ENCODE data around the gene A3GALT2.

Gene A3GALT2

DNA sequence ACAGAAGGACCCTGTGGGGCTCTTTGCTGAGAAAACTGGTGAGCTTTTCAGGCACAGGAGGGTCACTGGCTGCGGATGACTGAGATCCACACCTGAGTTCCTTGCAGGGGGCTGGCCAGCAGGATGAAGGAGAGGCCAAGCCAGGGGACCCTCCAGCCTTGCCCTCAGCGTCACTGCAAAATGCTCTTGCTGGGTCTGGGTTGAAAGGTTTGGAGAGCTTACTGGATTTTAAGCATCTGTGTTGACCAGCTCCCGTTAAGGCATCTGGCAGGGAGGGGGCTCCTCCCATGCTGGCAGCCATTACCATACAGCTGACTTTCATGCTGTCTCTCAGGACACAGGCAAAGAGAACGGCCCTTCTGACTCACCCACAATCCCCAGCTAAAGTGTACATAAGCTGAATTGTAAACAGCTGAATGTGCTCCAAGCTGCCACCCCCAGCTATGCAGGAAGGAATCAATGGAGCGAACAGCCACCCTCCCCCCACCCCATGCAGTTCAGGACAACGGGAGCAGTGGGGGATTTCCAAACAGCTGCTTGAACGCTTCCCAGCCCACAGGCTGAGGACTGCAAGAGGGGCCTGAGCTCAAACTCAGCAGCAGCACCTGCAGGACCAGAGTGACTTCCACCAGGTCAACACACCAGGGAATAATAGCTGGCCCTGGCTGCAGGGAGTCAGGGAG, 21.3 kb upstream of the A3GALT2 start (continued):
- TF ChIP-seq ZNF18 (tag by site-specific recombination; IDR thresholded peaks at IDR 0.05) (no peak), KLF1 (tag by site-specific recombination; IDR thresholded peaks at IDR 0.05) (peak; percentile 41; the same call in 1 of the 2 replicates), PATZ1 (tag by site-specific recombination; IDR thresholded peaks at IDR 0.05) (peak; percentile 41; the same call in 1 of the 2 replicates), SALL2 (tag by site-specific recombination; IDR thresholded peaks at IDR 0.05; ENCODE audit: borderline replicate concordance) (no peak), ZNF629 (tag by site-specific recombination; IDR thresholded peaks at IDR 0.05) (peak; percentile 65), KLF17 (tag by site-specific recombination; IDR thresholded peaks at IDR 0.05) (peak; percentile 90)
- TF ChIP-seq, protein P1, sequence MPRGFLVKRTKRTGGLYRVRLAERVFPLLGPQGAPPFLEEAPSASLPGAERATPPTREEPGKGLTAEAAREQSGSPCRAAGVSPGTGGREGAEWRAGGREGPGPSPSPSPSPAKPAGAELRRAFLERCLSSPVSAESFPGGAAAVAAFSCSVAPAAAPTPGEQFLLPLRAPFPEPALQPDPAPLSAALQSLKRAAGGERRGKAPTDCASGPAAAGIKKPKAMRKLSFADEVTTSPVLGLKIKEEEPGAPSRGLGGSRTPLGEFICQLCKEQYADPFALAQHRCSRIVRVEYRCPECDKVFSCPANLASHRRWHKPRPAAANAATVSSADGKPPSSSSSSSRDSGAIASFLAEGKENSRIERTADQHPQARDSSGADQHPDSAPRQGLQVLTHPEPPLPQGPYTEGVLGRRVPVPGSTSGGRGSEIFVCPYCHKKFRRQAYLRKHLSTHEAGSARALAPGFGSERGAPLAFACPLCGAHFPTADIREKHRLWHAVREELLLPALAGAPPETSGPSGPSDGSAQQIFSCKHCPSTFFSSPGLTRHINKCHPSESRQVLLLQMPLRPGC (tag by site-specific recombination; IDR thresholded peaks at IDR 0.05): 0 out of 2 replicates have a peak, but pooled peaks have one; percentile 31
- TF ChIP-seq, protein P2, sequence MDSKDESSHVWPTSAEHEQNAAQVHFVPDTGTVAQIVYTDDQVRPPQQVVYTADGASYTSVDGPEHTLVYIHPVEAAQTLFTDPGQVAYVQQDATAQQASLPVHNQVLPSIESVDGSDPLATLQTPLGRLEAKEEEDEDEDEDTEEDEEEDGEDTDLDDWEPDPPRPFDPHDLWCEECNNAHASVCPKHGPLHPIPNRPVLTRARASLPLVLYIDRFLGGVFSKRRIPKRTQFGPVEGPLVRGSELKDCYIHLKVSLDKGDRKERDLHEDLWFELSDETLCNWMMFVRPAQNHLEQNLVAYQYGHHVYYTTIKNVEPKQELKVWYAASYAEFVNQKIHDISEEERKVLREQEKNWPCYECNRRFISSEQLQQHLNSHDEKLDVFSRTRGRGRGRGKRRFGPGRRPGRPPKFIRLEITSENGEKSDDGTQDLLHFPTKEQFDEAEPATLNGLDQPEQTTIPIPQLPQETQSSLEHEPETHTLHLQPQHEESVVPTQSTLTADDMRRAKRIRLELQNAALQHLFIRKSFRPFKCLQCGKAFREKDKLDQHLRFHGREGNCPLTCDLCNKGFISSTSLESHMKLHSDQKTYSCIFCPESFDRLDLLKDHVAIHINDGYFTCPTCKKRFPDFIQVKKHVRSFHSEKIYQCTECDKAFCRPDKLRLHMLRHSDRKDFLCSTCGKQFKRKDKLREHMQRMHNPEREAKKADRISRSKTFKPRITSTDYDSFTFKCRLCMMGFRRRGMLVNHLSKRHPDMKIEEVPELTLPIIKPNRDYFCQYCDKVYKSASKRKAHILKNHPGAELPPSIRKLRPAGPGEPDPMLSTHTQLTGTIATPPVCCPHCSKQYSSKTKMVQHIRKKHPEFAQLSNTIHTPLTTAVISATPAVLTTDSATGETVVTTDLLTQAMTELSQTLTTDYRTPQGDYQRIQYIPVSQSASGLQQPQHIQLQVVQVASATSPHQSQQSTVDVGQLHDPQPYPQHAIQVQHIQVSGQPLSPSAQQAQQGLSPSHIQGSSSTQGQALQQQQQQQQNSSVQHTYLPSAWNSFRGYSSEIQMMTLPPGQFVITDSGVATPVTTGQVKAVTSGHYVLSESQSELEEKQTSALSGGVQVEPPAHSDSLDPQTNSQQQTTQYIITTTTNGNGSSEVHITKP (tag by site-specific recombination; IDR thresholded peaks at IDR 0.05): peak; percentile 42; the same call in 1 of the 2 replicates

GRCh38 chr1:33341190-33341589, 20.3 kb upstream of the A3GALT2 start:
- POLR2A ChIA-PET: no interaction called here
- Histone ChIP-seq H3K4me3 (ENCODE audit: low read depth, low read length) (no peak overlapping the region), H3K27ac (ENCODE audit: extremely low read depth, low read depth, low read length) (no peak overlapping the region), H3K9me3 (ENCODE audit: control insufficient read depth, insufficient read depth, low read depth, low read length) (no peaks in the 10 kb centered on the region), H3K4me1 (ENCODE audit: control insufficient read depth, insufficient read depth, low read length) (peaks cover 24% of the 10 kb centered on the region), H3K36me3 (ENCODE audit: control insufficient read depth in 2 of 2, insufficient read depth in 1 of 2, low read length in 2 of 2) (peaks cover 0 to 39% of the 10 kb centered on the region in 2 experiments; a peak in 2 of 3 replicates)
- CTCF ChIA-PET: interaction anchor here (1.4 kb wide), 1 partner anchor 46 kb away, joined by 11 read pairs; no protein-coding TSS in a partner anchor
- no peak for TF ChIP-seq GLIS1 (tag by site-specific recombination; IDR thresholded peaks at IDR 0.05)
- TF ChIP-seq ZFP41 (tag by site-specific recombination; IDR thresholded peaks at IDR 0.05; ENCODE audit: borderline replicate concordance): no peak
- TF ChIP-seq ZNF610 (tag by site-specific recombination; IDR thresholded peaks at IDR 0.05; ENCODE audit: borderline replicate concordance): no peak
- TF ChIP-seq PRDM4 (tag by site-specific recombination; IDR thresholded peaks at IDR 0.05): no peak
- TF ChIP-seq, protein P3, sequence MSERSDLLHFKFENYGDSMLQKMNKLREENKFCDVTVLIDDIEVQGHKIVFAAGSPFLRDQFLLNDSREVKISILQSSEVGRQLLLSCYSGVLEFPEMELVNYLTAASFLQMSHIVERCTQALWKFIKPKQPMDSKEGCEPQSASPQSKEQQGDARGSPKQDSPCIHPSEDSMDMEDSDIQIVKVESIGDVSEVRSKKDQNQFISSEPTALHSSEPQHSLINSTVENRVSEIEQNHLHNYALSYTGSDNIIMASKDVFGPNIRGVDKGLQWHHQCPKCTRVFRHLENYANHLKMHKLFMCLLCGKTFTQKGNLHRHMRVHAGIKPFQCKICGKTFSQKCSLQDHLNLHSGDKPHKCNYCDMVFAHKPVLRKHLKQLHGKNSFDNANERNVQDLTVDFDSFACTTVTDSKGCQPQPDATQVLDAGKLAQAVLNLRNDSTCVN (tag by site-specific recombination; optimal IDR thresholded peaks at IDR 0.05): no peak
- TF ChIP-seq, protein P4, sequence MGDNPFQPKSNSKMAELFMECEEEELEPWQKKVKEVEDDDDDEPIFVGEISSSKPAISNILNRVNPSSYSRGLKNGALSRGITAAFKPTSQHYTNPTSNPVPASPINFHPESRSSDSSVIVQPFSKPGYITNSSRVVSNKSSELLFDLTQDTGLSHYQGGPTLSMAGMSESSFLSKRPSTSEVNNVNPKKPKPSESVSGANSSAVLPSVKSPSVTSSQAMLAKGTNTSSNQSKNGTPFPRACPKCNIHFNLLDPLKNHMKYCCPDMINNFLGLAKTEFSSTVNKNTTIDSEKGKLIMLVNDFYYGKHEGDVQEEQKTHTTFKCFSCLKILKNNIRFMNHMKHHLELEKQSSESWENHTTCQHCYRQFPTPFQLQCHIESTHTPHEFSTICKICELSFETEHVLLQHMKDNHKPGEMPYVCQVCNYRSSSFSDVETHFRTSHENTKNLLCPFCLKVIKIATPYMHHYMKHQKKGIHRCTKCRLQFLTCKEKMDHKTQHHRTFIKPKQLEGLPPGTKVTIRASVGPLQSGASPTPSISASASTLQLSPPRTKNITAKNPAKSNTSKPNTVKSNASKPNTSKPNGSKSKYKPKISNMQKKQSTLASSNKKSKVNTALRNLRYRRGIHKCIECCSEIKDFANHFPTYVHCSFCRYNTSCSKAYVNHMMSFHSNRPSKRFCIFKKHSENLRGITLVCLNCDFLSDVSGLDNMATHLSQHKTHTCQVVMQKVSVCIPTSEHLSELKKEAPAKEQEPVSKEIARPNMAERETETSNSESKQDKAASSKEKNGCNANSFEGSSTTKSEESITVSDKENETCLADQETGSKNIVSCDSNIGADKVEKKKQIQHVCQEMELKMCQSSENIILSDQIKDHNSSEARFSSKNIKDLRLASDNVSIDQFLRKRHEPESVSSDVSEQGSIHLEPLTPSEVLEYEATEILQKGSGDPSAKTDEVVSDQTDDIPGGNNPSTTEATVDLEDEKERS (tag by site-specific recombination; IDR thresholded peaks at IDR 0.05): no peak
- TF ChIP-seq ZNF202 (tag by site-specific recombination; IDR thresholded peaks at IDR 0.05; ENCODE audit: borderline replicate concordance): no peak
